ENCODE measurements around the gene NLE1.
"Not testable (repeated sequence)": the region's sequence is repeated elsewhere in the genome, so short reads cannot be mapped to it uniquely, and the experiment has no call there.

NLE1 gene

GRCh38 chr17:35185849-35186248, 43.7 kb upstream of the NLE1 start:
- peaks cover 22% of the 10 kb centered on the region for H3K27me3 ChIP-seq
- no peak for TF ChIP-seq CTCF (IDR thresholded peaks at IDR 0.05; ENCODE audit: low read depth, low read length)
- H3K4me1 ChIP-seq, result no peaks in the 10 kb centered on the region
- DNase-seq, result no peak
- H3K9me3 ChIP-seq, result no peaks in the 10 kb centered on the region
- H3K4me3 ChIP-seq (ENCODE audit: low read depth, low read length), result no peak overlapping the region
- no peaks in the 10 kb centered on the region for H3K36me3 ChIP-seq

- H3K36me3 ChIP-seq, result no peaks in the 10 kb centered on the region
- H3K4me3 ChIP-seq (ENCODE audit: low read depth, low read length), result no peak overlapping the region
- no peaks in the 10 kb centered on the region for H3K4me1 ChIP-seq
- no peak for DNase-seq
- no peak for TF ChIP-seq CTCF (IDR thresholded peaks at IDR 0.05; ENCODE audit: low read depth, low read length)
- H3K27me3 ChIP-seq, result peaks cover 17% of the 10 kb centered on the region
- no peaks in the 10 kb centered on the region for H3K9me3 ChIP-seq
Measured at GRCh38 chr17:35184274-35184673, 42.2 kb upstream of the NLE1 start.

- Histone ChIP-seq H3K9me3 (no peaks in the 10 kb centered on the region), H3K36me3 (no peaks in the 10 kb centered on the region), H3K4me1 (no peaks in the 10 kb centered on the region), H3K27me3 (peaks cover 17% of the 10 kb centered on the region), H3K4me3 (ENCODE audit: low read depth, low read length) (no peak overlapping the region)
- no peak for TF ChIP-seq CTCF (IDR thresholded peaks at IDR 0.05; ENCODE audit: low read depth, low read length)
- no peak for DNase-seq
Measured at GRCh38 chr17:35183332-35183731, 41.2 kb upstream of the NLE1 start.

- not testable (repeated sequence) for H3K4me1 ChIP-seq; H3K36me3 ChIP-seq; DNase-seq; H3K9me3 ChIP-seq; H3K4me3 ChIP-seq (ENCODE audit: low read depth, low read length)
- peaks cover 24% of the 10 kb centered on the region; the same call in 1 of the 2 replicates for H3K27me3 ChIP-seq
Measured at GRCh38 chr17:35179379-35179778, 37.3 kb upstream of the NLE1 start.

GRCh38 chr17:35176897-35177296, 34.8 kb upstream of the NLE1 start:
- Histone ChIP-seq H3K36me3 (no peaks in the 10 kb centered on the region), H3K9me3 (no peaks in the 10 kb centered on the region), H3K27me3 (peaks cover 39% of the 10 kb centered on the region; the same call in 1 of the 2 replicates), H3K4me3 (ENCODE audit: low read depth, low read length) (no peak overlapping the region), H3K4me1 (no peaks in the 10 kb centered on the region)
- DNase-seq, result no peak
- TF ChIP-seq CTCF (IDR thresholded peaks at IDR 0.05; ENCODE audit: low read depth, low read length), result no peak

GRCh38 chr17:35175638-35176415, 33.7 kb upstream of the NLE1 start:
- H3K27me3 ChIP-seq, result peaks cover 46% of the 10 kb centered on the region
- H3K9me3 ChIP-seq, result no peaks in the 10 kb centered on the region
- no peak for TF ChIP-seq CTCF (IDR thresholded peaks at IDR 0.05; ENCODE audit: low read depth, low read length)
- no peaks in the 10 kb centered on the region for H3K4me1 ChIP-seq
- DNase-seq, result no peak
- H3K4me3 ChIP-seq (ENCODE audit: low read depth, low read length), result no peak overlapping the region
- H3K36me3 ChIP-seq, result no peaks in the 10 kb centered on the region

All from BE2C (cell line).